Body of pancreas (tissue), 4 donors: Measurements from ENCODE around the gene HEPHL1.

Experiments
- CTCF ChIP-seq, 7 experiments: fragments of 450-650 bp in 4 of 7; fragments of 200-600 bp in 3 of 7; sonication (generic) in 3 of 7; IDR thresholded peaks; one replicate each; pipeline ENCODE4 v1.5.1; 2016 to 2019; ENCODE audit warnings: antibody characterized with exemption in 7 of 7
- POLR2A ChIP-seq, 3 donors: fragments of 450-650 bp; IDR thresholded peaks; one replicate each; pipeline ENCODE4 v1.6.1; 2016; ENCODE audit warnings: antibody characterized with exemption in 3 of 3, mild to moderate bottlenecking in 2 of 3

- TF ChIP-seq CTCF (IDR thresholded peaks at IDR 0.05), result no peak
- no peak for TF ChIP-seq POLR2A (IDR thresholded peaks at IDR 0.05)
Measured at GRCh38 chr11:94032066-94032465, 10.9 kb downstream of the HEPHL1 start.
